Activated CD4-positive, alpha-beta T cell treated with anti-CD3 and anti-CD28 coated beads, Interleukin-2, Interleukin-6, amounts not matched to agents 100 ng/mL and 50 ng/mL, durations not matched to agents 16 hours and 8 hours (primary cell): ENCODE data around the gene PRKCA.
"Not testable (repeated sequence)": the region's sequence is repeated elsewhere in the genome, so short reads cannot be mapped to it uniquely, and the experiment has no call there.

Experiments
- DNase-seq: peaks from one replicate; pipeline ENCODE4 v3.0.0-alpha.2; 2020

Gene PRKCA

GRCh38 chr17:66292353-66292752, 10.1 kb upstream of the PRKCA start:
- no peak for DNase-seq

DNA sequence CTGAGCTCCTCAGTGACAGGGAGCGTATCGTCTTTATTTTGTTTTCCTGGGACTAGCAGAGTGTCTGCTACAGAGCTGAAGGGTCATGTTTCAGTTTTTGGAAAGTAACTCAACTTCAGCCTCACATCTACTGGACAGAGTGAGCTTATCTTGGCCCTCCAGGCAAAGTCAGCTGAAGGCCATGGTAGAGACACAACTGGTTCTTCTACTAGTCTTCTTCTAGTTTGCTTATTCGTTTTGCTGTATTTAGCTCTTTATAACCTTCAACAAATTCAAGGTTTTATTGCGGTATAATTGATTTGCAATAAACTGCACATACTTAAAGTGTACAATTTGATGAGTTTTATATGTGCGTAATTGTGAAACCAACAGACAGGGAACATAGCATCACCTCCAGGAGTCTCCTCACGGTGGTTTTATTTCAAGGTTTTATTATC, 6.1 kb upstream of the PRKCA start:
- no peak for DNase-seq

DNA sequence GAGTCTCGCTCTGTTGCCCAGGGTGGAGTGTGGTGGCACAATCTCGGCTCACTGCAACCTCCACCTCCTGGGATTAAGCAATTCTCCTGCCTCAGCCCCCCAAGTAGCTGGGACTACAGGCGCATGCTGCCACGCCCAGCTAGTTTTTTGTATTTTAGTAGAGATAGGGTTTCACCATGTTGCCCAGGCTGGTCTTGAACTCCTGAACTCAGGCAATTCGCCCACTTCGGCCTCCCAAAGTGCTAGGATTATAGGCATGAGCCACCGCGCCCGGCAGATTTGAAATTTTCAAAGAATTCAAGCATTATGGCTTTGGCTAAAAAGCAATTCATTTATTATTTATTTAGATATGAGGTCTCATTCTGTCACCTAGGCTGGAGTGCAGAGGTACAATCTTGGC, 5.0 kb upstream of the PRKCA start:
- DNase-seq: not testable (repeated sequence)

- no peak for DNase-seq
These were observed 2.7 kb upstream of the PRKCA start for GRCh38 chr17:66299711-66300110.

DNA sequence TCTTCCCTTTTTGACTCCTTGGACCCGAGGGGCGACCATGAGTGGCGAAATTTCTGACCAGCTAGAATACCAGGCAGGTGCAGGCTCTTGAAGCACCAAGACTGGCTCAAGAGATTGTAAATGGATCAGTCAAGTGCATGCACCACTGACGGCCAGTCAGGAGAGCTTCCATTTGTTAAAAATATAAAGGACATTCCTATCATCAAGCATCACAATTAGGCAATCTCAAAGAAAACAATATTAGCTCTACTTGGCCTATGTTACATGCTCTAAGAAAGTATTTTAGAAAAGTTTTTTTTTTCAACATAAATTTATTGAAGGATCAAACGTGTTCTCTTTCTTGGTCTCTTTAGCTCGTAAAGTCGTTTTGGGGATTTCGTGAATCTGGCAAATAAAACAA, 1.5 kb upstream of the PRKCA start:
- DNase-seq: no peak

GRCh38 chr17:66301367-66301863, 998 bp upstream of the PRKCA start:
- no peak for DNase-seq

DNA sequence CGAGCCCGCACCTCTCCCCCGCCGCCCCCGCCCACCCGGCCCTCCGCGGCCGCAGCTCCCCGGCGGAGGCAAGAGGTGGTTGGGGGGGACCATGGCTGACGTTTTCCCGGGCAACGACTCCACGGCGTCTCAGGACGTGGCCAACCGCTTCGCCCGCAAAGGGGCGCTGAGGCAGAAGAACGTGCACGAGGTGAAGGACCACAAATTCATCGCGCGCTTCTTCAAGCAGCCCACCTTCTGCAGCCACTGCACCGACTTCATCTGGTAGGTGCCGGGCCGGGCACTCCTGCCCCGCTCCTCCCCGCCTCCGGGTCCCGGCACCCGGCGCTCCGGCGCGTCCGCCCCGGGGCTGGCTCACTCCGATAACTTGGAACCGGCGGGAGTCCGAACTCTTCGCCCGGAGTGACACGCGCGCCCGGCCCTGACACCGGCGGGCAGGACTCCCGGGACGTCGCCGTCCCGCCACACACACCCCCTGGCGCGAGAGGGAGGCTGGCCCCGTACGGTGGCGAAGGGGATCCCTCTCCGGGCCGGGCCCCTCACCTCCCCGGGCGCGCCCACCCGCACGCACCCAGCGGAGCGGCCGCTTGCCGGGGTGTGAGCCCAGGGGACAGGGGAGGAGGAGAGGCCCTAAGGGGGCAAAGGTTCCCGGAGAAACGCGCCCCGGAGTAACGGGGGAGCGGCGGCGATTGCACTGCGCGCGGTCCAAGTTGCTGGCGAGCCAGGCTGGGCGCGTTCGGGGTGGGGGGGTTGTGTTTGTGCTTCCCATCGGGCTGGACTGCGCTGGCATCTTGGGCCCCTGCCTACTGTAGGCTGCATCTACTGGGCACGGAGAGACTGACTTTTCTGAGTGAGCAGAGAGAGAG, 581 bp downstream of the PRKCA start:
- peak; percentile 64 for DNase-seq

GRCh38 chr17:66304304-66305174, 2.1 kb downstream of the PRKCA start:
- peak; percentile 60 for DNase-seq

GRCh38 chr17:66306446-66306845, 4.0 kb downstream of the PRKCA start:
- DNase-seq: peak; percentile 50

DNA sequence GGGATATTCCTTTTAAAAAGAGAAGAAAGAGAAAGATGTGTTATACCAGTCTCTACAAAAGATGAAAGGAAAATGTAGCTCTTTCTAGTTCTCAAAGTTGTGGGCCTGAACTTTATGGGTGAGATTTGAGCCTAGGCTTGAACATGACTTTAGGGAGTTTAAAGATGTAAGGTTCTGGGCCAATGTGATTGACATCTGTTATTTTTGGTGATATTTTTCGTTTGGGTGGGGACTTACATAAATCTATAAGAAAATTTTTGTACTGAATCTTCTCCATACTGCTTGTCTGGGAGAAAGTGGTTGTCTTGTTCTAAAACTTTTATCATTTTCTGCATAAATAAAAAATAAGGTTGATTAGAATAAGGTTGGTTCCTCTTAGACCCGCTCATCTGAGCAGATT, 4.8 kb downstream of the PRKCA start:
- no peak for DNase-seq

DNA sequence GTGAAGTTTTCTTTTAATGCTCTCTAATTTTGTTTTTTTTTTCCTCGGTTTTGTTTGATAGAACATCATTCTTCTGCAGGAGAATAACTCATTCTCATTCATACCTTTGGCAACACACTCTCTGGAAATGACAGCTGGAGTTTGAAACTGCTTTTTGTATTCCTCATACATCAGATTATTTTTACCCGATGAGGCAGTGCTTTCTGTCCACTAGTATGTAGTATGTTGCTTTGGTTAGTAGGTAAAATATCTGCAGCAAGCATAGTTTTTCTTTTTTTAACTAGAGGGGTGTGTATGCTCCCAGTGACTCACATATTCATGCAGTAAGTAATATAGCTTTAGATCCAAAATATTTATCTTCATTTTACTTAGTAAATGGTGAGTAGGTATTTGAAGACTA, 6.4 kb downstream of the PRKCA start:
- no peak for DNase-seq

DNA sequence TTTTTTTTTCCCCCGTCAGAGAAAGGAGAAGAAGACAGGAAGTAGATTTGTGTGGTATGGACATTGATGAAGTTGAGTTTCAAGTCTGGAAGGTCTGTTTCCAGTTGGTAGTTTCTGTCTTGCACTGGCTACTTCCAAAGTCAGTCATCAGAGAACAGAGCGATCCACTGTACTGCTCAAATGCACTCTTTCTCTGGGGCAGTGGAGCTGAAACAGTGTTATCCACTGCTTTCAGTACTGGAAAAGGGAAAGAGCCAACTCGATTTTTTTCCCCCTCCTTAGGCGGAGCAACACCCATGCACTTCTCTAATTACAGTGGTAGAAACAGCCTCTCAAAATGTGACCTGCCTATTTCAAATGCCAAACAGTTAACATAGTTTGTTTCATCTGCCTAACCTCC, 7.4 kb downstream of the PRKCA start:
- DNase-seq: peak; percentile 32

DNA sequence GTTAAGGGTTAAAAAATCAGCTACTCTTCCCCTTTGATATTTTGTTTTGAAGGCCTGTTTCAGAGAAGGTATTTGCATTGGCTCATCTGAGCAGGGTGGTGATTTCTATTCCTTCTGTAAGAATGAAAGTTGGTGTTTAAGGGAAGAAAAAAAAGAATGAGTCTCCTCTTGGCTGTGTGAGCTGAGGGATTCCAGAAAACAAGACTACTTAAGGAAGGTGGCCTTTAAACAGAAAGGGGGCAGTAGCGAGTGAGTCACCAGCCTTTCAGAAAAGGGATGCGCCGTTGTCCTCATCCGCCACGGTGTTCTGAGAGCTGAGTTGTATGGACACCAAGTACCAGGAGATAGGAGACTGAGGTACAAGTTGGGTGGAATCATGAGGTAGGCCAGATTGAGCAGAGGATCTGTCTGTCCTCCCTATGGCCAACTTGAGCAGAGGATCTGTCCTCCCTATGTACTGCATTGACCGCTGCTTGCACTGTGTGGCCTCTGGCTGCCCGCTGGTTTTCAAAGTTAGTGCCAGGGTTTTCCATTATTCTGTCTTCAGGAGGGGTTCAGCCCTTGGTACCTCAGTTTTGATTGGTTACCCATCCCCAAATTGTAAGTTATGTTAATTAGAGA, 8.2 kb downstream of the PRKCA start:
- DNase-seq: peak; percentile 36

DNA sequence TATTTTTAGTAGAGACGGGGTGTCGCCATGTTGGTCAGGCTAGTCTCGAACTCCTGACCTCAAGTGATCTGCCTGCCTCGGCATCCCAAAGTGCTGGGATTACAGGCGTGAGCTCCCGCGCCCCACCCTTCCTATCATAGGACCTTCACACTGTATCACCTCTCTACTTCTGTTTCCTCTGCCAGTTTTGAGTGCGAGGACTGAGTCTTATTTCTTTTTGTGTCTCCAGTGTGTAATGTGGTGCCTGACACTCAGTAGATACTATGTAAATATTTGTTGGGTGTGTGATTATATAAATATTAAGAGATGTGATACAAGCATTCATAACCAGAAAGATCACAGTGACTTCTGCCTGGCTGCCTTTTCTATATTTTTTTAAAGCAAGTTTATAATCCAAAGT, 10.5 kb downstream of the PRKCA start:
- DNase-seq: no peak

GRCh38 chr17:66313325-66313724, 10.9 kb downstream of the PRKCA start:
- DNase-seq: no peak

DNA sequence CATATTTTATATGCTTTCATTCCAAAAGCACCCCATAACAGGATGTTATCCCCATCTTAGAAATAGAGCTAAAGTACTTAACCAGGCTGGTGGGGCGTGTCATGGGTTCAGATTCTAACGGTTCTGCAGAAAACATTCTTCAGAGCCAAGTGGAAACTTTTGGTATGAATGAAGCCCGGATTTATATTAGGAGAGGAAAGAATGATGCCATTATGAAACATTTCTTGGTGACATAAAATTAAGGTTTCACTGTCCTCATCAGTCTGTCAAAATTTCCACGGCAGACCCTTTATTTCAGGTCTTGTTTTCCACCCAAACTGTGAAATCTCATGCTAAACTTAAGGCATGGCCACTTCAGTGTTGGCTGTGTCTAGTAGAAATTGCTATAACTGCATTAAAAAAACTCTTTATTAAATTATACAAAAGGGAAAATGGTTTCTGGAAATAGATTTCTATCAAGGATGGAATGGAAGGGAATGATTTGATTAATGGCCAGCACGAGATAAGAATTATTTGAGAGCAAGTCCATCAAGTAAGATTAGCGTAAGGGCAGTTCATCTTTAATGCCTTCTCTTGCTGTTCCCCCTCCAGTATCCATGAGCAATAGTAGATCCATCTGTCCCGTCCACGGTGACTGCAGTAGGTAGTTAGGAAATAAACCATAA, 11.7 kb downstream of the PRKCA start:
- peak; percentile 50 for DNase-seq

DNA sequence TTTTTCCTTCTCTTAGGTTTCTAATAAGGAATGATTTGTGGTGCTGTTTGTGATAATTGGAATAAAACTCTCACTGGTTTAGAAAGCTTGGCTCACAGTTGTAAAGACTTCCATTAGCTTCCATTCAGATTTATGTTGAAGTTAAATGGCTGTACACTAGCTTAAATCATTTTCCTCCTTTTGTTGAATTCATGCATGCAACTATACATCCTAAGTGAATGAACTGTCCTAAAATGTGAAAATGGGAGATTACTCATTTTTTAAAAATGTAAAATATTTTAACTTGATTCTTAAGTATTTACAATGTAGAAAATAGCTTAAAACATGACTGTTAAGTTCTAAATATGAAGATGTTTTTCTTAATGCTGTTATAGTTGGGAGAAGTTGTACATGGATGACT, 15.2 kb downstream of the PRKCA start:
- DNase-seq: no peak

DNA sequence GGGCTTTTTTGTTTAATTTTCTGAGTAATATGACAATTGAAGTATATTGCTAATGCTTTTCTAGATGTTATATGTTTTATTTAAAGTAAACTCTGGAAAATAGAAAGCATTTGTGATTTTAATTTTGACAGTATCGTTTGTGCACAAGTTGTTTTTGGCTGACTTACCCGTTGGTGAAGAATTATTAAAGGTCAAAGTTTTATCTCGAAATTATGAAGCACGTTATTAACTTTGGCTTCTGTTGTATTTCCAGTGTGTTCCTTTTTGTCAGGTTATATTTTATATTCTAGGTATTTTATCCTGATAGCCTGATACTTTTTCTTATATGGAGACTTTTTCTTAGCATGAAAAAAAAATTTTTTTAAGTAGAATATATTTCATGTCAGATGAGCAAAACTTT, 16.8 kb downstream of the PRKCA start:
- DNase-seq: no peak

DNA sequence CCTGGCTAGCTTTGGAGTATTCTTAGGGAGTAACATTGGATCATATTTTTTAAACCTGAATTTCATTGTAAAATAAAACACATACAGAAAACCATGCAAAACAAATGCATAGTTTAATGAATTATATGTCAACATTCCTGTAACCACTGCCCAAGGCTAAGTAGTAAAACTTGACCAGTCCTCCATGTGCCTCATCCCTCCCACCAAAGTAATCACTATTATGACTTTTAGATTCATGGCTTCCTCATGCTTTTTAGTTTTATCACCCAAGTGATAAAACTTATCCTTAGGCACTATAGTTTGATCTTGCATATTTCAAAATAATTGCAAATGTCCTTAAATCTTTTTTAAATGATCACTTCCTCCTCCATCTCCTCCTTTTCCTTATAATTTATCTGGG, 20.4 kb downstream of the PRKCA start:
- DNase-seq: no peak

- DNase-seq: not testable (repeated sequence)
These were observed 22.1 kb downstream of the PRKCA start for GRCh38 chr17:66324381-66325004.

DNA sequence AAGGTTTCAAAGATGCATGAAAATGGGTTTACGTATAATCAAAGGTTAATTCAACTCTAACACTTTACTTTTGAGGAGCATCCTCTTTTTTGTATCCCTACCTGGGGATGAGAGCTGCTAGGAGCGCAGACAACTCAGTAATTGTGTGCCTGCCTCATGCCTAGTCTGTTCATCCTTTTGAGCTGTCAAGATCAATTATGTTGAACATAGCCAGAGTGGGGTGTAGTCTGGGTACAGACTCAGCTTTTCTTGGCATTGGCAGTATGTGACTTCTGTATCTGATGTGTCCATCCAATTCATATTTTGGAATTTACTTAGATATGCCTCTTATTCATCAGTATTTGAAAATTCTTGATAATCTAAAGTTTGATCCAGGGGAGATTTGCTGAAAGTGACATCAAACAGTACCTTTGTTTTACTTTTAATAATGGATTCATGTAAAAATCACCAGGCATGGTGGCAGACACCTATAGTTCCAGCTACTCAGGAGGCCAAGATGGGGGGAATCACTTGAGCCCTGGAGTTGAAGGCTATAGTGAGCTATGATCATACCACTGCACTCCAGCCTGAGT, 24.1 kb downstream of the PRKCA start:
- DNase-seq: no peak

DNA sequence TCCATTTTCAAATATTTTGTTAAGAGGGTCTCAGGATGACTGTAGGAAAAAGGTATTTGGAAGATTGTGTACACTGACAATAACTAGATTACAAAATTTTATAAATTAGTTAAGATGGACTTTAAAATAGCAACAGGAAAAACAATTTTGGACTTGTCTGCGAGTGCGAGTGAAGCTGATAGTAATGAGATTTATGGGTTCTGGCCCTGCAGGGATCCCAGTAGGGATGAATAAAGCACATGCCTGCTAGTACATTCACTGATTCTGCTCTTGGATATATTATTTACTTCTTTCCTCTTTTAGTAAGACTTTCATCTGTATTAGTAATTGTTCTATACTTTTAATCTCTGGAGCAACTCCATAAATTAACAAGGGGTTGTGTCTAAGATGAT, 28.2 kb downstream of the PRKCA start:
- no peak for DNase-seq
